Nucleus accumbens (tissue), 56 donors: Measurements from ENCODE around the gene ERICH6.
A peak's percentile ranks its signal among the peaks of the same experiment; 100 is the strongest.

Source experiments
- DNase-seq, 56 donors: peaks; one replicate each; lab custom pipeline; 2025; lab: John Stamatoyannopoulos, UW

The ERICH6 gene

DNA sequence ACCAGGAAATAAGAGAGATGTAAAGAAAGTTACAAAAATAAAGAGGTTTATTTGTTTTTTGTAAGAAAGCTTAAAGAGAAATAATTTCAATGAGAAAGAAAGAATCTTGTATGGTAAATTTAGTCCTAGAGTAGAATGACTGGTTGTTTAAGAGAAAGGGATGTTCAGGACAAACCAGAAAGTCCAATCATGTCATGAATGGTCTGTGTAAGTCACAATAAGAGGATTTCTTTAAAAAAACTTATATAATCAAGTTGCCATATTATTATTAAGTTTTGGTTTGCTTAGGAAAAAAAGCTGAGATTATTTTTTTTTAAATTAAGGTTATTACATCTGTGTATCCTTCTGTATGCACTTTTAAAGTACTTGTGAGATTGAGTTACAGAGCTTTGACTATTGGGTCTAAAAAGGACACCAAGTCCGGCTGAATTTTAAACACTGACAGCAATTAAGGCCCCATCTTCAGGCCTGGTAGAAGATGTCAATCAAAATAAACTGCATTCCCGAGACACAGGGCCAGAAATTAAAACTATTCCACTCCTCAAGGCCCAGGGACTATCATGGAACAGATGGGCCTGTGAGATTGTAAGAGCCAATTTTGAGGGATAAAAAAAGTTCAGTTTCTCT lies 12.2 kb downstream of the ERICH6 start:
- DNase-seq = no peak

DNA sequence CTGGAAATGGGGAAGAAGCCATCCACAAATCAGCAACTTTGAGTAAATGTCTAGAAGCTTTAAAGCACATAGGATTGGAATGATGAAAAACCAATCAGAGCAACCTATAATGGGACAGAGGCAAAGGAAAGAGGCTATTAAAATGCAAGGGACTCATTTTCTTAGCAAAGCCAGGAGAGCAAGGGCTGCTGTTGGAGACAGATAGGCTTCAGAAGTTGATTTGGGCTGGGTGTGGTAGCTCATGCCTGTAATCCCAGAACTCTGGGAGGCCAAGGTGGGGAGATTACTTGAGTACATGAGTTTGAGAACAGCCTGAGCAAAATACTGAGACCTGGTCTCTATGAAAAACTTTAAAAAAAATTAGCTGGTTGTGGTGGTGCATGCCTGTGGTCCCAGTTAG lies 16.1 kb downstream of the ERICH6 start:
- DNase-seq = no peak

DNA sequence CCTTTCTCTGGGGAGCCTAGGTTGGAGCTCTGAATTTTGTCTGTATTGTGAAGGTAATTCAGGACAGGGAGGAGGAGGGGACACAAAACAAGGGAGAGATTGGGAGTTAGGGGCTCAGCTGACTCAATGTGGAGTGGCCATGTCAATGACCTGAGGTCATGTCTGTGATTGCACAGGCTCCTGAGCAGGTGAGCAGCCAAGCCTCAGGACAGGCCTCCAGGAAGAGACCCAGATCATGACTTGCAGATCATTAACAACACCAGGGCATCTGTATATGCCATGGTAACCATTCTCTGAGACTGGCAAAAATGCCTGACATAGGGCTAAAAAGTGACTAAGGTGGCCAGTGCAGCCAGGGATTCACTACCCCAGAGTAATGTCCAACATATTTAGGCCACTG lies 20.9 kb downstream of the ERICH6 start:
- no peak for DNase-seq

DNA sequence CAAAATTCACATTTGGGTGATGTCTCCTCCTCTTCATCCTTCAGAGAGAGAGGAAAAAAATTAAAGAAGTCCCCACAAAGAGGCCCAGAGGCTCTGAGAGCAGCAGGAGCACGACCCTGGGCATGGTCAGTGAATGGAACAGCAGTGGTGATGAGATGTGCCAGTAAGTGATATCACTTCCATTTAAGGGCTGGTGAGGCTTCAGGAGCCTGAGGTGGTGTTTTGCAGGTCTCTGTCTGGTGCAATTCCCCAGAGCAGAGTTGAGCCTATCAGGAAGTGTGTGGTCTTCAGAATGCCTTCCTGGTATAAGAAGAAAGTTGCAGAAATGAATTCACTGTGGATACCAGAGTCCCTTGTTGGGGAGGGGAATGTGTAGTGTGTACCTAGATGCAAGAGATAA lies 21.4 kb downstream of the ERICH6 start:
- no peak for DNase-seq

DNA sequence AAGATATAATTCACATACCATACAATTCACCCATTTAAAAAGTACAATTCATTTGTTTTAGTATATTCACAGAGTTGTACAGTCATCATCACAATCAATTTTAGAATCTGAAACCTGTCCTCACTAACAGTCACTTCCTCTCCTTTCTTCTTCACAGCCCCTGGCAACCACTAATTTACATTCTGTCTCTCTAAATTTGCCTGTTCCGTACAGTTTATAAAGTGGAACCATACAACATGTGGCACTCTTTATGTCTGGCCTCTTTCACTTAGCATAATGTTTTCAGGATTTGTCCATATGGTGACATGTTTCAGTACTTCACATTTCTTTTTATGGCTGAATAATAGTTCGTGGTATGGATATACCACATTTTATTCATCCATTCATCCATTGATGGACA lies 22.7 kb downstream of the ERICH6 start:
- DNase-seq = no peak

DNA sequence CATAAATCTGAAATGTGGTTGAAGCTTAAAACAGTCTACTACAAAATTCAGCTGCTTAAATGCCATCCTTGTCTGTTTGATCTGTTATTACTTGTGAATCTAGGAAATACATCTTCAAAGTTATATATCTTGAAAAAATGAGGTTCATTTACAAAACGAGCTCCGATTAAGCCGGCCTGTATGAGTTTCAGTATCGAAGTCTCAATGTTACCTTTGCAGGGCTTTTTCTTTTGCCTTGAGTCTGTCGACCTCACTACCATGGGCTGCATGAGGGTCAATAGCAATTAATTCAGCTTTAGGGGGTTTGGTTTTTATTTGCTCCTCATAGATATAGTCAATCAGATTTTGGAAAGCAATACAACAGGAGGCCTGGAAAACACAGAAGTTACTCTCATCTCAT lies 23.2 kb downstream of the ERICH6 start:
- DNase-seq = no peak

DNA sequence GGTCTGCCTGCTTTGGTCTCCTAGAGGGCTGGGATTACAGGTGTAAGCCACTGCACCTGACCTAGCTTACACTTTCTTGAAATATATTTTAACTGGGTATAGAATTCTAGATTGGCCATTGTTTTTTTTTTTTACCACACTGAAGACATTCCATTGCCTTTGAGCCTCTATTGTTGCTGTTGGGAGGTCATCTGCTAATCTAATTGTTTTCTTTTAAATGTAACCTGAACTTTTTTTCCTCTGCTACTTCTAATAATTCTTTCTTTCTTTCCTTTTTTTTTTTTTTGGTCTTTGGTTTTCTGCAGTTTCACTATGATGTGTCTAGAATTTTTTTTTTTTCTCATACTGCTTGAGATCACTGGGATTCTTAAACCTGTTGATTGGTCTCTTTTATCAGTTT lies 28.1 kb downstream of the ERICH6 start:
- no peak for DNase-seq

DNA sequence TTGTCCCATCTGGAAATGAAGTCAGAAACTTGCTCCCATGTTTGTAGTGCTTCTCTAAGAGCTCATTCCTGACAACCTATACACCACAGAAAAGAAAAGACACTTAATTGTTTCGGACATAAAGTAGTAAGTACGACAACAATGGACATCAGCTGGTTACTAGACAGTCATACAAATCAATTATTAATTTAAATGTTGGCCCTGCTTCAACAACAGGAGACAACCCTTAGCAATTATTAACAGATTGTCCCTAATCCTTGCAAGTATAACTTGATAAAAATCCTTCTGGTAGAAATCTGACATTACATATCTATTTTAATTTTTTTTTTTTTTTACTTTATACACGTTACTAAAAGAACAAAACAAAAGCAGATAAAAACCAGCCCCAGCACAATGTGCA lies 29.8 kb downstream of the ERICH6 start:
- no peak for DNase-seq

DNA sequence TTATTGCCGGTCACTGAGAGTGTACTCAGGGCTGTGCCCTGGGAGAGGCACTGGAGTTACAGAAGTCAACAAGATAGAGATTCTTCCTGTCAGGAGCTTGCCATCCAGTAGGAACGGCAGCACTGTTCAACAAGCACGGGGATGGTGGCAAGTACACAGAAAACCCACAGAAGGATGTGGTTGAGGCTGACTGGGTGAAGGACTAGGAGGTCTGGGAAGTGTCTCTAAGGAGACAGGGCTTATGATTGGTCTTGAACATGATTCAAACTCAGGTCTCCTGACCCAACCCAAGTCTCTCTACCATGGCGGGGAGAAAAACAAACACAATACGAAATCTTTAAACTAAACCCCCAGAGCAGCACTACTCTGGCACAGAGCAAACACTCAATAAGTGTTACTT lies 37.6 kb downstream of the ERICH6 start:
- no peak for DNase-seq

DNA sequence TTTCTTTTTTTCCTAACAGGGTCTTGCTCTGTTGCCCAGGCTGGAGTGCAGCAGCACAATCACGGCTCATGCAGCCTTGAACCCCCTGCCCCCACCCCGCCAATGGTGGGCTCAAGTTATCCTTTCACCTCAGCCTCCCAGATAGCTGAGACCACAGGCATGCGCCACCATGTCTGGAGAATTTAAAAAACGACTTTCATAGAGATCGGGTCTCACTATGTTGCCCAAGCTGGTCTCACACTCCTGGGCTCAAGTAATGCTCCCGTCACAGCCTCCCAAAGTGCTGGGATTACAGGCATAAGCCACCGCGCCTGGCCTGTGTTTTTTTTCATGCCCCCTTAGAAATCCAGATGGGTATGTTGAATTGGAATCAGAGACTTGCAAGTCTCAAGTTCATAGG lies 40.3 kb downstream of the ERICH6 start:
- no peak for DNase-seq

DNA sequence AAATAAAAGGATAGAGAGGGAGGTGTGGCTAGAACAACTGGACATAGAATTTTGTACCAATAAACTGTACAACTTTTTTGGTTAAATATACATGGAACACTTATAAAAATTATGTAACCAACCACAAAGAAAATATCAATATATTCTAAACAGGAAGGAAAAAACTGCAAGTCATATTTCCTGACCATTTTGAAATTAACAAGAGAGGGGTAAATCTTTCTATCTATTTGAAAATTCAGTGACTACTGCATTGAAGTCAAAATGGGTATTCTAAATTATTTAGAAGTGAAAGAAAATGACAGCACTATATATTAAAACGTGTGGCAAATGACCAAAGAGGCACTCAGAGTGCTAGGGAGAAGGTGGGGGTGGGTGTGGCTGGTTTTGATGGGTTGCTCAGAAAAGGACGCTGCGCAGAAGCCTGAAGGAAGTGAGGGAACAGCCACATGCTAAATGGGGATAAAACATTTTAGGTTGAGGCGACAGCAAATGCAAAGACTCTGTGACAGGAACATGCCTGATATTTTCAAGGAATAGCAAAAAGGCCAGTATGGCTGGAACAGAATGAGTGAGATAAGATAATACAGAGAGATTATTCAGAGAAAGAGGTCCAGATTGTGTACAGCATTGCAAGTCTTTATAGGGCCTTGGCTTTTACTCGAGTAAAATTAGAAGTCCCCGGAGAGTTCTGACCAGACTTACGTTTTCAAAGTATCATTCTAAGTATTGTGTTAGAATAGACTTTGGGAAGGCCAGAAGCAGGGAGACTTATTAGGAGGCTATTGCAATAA lies 41.1 kb downstream of the ERICH6 start:
- DNase-seq = no peak

DNA sequence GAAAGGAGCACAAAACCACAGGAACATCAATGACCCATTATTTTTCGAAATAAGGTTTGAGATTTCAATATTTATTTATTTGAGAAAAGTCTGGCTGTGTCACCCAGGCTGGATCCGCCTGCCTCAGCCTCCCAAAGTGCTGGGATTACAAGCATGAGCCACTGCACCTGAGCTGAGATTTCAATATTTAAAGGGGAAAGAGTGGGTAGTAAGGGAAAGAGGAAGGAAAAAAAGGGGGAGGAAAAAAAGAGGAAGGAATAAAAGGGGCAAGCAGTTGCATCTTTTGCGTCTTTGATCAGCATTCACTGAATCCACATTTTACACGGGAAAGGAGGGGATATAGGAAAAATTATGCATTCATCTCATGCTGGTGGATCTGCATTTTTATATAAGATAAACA lies 47.4 kb downstream of the ERICH6 start:
- DNase-seq = no peak

DNA sequence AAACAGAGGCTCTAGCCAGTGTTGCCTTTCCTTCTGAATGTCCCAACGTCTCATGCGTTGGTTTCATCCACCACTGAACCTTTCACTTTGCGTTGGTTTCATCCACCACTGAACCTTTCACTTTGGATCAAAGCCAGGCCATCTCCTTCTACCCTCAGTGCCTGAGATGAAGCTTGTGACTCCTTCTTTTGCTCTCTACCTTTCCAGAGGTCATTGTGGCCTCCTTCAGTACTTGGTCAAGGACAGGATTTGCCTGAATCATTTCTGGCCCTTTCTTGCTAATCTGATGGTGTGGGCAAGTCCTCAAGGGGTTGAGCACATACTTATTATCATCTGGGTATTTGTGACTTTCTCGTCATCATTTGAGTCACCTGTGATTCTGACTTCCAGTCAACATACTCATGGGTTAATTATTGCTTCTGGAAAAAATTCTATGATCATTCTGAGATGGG lies 50.6 kb downstream of the ERICH6 start:
- DNase-seq = no peak

DNA sequence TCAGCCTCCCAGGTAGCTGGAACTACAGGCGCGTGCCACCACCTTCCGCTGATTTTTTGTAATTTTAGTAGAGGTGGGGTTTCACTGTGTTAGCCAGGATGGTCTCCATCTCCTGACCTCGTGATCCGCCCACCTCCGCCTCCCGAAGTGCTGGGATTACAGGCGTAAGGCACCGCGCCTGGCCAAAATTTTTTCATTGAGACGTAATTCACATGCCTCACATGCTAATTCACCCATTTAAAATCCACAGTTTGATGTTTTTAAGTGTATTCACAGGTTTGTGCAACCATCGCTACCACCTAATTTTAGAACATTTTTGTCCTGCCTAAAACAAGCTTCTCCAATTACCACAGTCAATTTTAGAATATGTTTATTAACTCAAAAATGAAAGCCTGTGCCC lies 63.5 kb downstream of the ERICH6 start:
- no peak for DNase-seq

DNA sequence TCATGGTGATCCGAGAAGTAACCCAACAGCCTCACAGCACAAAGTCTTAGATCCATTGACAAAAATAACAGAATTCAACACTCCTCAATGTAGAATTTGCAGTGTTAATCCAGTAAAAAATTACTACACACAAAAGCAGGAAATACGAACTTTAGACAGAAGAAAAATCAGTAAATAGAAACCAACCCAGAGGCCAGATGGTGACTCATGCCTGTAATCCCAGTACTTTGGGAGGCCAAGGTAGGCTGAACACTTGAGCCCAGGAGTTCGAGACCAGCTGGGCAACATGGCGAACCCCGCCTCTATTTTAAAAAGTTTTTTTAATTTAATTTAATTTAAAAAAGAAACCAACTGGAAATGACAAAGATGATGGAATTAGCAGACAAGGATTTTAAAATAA lies 64.5 kb downstream of the ERICH6 start:
- no peak for DNase-seq

DNA sequence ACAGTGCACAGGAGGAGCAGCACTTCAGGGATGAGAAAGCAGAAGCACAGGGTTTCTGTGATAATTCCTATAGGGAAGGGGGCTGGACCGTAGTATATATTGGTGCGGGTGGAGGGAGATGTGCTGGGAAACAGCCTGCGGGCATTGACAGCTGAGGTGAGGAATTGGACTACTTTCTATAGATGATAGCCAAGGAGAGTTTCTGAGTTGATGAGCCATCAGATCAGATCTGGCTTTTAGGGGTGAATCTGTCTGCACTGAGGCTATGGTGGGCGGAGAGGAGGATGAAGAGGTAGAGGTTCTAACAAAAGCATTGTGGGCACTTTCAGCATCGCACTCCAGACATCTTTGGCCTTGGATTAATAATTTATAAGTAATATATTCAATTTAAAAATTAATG lies 67.5 kb downstream of the ERICH6 start:
- DNase-seq = no peak

DNA sequence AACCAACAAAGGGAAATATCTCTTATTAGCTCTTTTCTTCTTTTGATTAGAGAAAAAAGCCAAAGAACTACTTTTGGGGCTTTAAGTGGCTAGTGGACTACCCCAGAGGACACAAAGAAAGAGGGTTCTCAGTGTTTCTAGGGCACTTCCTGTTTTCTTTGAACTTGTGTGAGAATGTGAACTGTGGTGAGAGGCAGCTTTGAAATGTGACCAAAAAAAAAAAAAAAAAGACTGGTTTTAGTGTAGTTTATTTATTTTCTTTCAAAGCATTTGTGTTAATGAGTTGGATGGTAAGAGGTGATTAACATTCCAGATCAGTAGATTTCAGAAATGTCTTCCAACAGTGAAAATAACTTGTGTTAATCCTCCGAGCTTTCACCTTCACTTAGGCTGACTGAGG lies 68.2 kb downstream of the ERICH6 start:
- DNase-seq = no peak

DNA sequence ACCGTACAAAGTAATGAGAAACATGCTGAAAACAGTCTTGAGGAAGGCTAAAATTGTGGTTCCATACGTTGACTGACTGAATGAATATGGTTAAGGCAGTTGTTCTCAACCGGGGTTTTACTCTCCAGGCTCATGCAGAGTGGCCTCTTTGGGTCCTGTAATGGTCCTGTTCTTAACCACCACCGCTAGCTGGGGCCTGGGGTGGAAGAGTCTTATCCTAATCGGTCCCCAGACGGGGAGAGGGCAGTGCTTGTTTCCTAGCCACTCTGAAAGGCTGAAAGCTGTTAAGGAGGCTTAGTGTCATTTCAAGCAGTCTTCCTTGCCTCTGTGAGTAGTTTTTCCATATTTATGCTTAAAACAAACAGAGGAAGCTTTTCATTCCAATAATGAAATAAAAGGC lies 68.6 kb downstream of the ERICH6 start:
- DNase-seq = peak in 1 of 56 donors; percentile 1

DNA sequence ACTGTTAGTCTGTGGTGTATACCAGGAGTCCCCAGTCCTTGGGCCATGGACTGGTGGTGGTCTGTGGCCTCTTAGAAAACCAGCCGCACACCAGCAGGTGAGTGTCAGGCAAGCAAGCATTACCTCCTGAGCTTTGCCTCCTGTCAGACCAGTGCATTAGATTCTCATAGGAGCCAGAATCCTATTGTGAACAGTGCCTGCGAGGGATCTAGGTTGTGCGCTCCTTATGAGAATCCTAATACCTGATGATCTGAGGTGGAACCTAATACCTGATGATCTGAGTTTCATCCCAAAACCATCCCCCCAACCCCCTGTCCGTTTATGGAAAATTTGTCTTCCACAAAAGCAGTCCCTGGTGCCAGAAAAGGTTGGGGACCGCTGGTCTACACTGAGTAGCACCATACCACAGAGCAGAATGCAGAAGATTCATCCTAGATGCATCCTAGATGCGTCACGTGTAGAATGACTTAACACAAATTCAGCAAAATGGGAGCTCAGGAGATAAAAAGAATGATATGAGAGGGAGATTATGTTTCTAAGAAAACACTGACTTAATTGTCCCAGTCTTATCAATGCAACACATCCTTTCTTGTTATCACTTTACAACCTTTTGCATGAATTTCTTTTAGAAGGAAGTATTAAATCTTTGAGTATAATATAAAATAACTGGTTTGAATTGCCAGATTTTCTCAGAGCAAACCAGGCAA lies 72.1 kb downstream of the ERICH6 start:
- DNase-seq = no peak

DNA sequence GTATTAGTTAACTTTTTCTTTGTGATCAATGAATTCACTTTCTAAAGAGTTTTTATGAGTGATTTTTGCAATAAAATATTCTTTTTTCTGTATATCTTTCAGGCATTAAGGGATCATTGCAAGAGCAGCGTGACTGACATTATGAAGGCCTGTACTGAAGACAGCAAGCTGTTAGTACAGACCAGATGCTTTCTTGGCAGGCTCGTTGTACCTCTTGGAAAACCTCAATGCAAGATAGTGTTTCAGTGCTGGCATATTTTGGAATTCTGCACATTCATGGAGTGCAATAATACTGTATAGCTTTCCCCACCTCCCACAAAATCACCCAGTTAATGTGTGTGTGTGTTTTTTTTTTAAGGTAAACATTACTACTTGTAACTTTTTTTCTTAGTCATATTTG lies 76.2 kb downstream of the ERICH6 start:
- no peak for DNase-seq

DNA sequence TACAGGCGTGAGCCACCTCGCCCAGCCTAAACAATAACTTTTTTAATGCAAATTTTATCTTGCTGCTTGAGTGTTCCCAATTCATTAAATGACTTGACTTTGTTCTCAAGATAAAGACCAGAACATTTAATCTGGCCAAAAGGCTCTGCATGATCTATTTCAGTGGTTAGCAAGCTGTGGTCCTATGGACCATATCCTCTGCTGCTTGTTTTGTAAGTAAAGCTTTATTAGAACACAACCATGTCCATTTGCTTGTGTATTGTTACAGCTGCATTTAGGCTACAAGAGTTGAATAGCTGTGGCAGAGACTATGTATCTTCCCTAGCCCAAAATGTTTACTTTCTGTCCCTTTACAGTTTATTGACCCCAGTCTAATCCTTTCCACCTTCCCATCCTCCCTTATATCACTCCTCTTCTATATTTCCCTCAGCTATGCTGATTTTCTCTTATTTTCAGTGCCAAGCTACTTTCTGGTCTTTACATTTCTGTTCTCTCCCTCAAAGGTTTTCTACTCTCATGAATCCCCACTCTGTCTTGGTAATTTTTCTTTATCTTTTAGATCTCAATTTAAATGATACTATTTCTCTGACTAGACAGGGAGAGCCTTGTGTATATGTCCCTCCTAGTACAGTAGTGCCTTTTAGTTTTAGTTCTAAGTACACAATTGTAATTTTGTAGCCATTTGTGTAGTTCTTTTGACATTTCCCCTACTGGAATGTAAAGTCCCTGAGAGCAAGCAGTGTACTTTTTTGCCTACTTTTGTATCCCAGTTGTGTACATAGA lies 77.4 kb downstream of the ERICH6 start:
- DNase-seq = no peak
